ENCODE results near the gene BPIFB2. TPM values are rescaled to one million over a fixed set of nuclear protein-coding genes. Genes with fewer than 3 reads are reported as not detected.

The BPIFB2 gene
- total and polyA plus RNA-seq, 10 of the 15 experiments (the other 5 are each of a cell fraction or from before 2014, with no cell fraction given) = not detected

DNA sequence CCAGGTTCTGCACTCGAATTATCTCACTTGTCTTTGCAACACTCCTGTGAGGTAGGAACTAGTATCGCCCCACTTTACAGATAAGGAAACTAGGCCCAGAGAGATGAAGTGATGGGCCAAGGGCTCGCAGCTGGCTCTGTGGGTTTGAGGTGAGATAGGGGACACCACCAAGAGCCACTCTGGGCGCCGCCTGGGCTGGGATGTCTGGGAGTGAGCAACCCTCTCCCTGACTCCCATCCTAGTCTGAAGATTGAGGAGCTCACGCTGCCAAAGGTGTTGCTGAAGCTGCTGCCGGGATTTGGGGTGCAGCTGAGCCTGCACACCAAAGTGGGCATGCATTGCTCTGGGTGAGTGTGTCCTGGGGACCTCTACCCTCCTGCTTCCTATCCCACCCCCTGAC is 51.6 kb downstream of the BPIFB2 start (continued):
- TF ChIP-seq NRF1 (conservative IDR thresholded peaks at IDR 0.05; ENCODE audit: low read depth, low read length) (no peak), RAD51 (IDR thresholded peaks at IDR 0.05) (no peak), CREM (IDR thresholded peaks at IDR 0.05; ENCODE audit: low read depth) (no peak)

DNA sequence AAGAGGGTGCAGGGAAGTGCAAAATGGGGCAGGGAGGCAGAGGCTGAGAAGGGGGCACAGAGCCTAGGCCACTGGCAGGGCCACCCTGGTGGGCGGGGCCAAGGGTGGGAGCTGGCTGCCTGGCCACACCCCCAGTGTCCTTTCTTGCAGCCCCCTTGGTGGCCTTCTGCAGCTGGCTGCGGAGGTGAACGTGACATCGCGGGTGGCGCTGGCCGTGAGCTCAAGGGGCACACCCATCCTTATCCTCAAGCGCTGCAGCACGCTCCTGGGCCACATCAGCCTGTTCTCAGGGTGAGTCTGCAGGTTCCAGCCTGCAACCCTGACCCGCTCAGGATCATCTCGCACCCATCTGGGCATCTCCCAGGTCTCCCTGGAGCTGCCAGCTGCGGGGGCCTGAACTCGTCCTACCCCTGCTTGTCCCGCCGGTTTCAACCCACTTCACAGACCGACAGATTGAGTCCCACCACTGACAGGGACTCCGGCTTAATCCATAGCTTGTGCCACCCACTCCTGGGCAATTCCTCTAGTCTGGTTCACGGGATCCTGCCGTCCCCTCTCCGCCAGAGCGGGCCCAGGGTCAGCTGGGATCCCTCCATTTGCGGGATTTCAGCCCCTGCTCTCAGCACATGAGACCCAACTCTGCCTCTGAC is 52.4 kb downstream of the BPIFB2 start:
- no peak overlapping the region for H3K4me3 ChIP-seq
- H3K36me3 ChIP-seq (ENCODE audit: control insufficient read depth in 2 of 2, insufficient read depth in 2 of 2, low read length in 1 of 2) = no peaks in the 10 kb centered on the region
- no TSS peak for BruUV-seq (replicated peaks)
- RAD21 ChIA-PET (ENCODE audit: unreplicated experiment) = no interaction called here
- ATAC-seq = no peak
- no peak for DNase-seq (ENCODE audit: low read depth, low spot score)
- no peak overlapping the region for H2AFZ ChIP-seq (ENCODE audit: control insufficient read depth, low read depth, low read length)
- no peaks in the 10 kb centered on the region for H4K20me1 ChIP-seq (ENCODE audit: control insufficient read depth, insufficient read depth)
- no peak overlapping the region for H3K27ac ChIP-seq (ENCODE audit: control insufficient read depth, insufficient read depth)
- CTCF ChIA-PET = no interaction called here
- intact Hi-C loops (cut with micrococcal nuclease; ENCODE audit: unreplicated experiment) = no loop called here
- SMC1A ChIA-PET (ENCODE audit: uncharacterized antibody, unreplicated experiment) = no interaction called here
- POLR2A ChIA-PET = no interaction called here
- H3K4me1 ChIP-seq (ENCODE audit: control insufficient read depth, insufficient read depth, low read length) = no peaks in the 10 kb centered on the region
- in situ Hi-C loops (cut with MboI) = no loop called here
- no peaks in the 10 kb centered on the region for H3K9me3 ChIP-seq (replicated peaks; ENCODE audit: control insufficient read depth, insufficient read depth, low read length)
- WGBS (ENCODE audit: insufficient coverage, insufficient replicate concordance, low lambda C conversion rate, missing lambda C conversion rate) = 46% methylated on average over 21 of the region's 22 CpGs
- FAIRE-seq = no peak
- H3K79me2 ChIP-seq (ENCODE audit: control insufficient read depth, insufficient read depth, low read length) = no peaks in the 10 kb centered on the region
- TF ChIP-seq SREBF1 (IDR thresholded peaks at IDR 0.05; ENCODE audit: low read length) = no peak
- TF ChIP-seq, protein P1, sequence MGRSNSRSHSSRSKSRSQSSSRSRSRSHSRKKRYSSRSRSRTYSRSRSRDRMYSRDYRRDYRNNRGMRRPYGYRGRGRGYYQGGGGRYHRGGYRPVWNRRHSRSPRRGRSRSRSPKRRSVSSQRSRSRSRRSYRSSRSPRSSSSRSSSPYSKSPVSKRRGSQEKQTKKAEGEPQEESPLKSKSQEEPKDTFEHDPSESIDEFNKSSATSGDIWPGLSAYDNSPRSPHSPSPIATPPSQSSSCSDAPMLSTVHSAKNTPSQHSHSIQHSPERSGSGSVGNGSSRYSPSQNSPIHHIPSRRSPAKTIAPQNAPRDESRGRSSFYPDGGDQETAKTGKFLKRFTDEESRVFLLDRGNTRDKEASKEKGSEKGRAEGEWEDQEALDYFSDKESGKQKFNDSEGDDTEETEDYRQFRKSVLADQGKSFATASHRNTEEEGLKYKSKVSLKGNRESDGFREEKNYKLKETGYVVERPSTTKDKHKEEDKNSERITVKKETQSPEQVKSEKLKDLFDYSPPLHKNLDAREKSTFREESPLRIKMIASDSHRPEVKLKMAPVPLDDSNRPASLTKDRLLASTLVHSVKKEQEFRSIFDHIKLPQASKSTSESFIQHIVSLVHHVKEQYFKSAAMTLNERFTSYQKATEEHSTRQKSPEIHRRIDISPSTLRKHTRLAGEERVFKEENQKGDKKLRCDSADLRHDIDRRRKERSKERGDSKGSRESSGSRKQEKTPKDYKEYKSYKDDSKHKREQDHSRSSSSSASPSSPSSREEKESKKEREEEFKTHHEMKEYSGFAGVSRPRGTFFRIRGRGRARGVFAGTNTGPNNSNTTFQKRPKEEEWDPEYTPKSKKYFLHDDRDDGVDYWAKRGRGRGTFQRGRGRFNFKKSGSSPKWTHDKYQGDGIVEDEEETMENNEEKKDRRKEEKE (IDR thresholded peaks at IDR 0.05) = no peak
- TF ChIP-seq ESRRA (IDR thresholded peaks at IDR 0.05; ENCODE audit: low read length) = no peak
- no peak for TF ChIP-seq EGR1 (IDR thresholded peaks at IDR 0.05; ENCODE audit: borderline replicate concordance in 1 of 2, low read depth in 2 of 2, low read length in 2 of 2)
- no peak for TF ChIP-seq NR2C1 (IDR thresholded peaks at IDR 0.05)
- TF ChIP-seq SMAD5 (IDR thresholded peaks at IDR 0.05; ENCODE audit: low read depth) = no peak
- TF ChIP-seq, protein P2, sequence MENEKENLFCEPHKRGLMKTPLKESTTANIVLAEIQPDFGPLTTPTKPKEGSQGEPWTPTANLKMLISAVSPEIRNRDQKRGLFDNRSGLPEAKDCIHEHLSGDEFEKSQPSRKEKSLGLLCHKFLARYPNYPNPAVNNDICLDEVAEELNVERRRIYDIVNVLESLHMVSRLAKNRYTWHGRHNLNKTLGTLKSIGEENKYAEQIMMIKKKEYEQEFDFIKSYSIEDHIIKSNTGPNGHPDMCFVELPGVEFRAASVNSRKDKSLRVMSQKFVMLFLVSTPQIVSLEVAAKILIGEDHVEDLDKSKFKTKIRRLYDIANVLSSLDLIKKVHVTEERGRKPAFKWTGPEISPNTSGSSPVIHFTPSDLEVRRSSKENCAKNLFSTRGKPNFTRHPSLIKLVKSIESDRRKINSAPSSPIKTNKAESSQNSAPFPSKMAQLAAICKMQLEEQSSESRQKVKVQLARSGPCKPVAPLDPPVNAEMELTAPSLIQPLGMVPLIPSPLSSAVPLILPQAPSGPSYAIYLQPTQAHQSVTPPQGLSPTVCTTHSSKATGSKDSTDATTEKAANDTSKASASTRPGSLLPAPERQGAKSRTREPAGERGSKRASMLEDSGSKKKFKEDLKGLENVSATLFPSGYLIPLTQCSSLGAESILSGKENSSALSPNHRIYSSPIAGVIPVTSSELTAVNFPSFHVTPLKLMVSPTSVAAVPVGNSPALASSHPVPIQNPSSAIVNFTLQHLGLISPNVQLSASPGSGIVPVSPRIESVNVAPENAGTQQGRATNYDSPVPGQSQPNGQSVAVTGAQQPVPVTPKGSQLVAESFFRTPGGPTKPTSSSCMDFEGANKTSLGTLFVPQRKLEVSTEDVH (IDR thresholded peaks at IDR 0.05; ENCODE audit: low read depth, partially characterized antibody) = no peak
- TF ChIP-seq, protein P3, sequence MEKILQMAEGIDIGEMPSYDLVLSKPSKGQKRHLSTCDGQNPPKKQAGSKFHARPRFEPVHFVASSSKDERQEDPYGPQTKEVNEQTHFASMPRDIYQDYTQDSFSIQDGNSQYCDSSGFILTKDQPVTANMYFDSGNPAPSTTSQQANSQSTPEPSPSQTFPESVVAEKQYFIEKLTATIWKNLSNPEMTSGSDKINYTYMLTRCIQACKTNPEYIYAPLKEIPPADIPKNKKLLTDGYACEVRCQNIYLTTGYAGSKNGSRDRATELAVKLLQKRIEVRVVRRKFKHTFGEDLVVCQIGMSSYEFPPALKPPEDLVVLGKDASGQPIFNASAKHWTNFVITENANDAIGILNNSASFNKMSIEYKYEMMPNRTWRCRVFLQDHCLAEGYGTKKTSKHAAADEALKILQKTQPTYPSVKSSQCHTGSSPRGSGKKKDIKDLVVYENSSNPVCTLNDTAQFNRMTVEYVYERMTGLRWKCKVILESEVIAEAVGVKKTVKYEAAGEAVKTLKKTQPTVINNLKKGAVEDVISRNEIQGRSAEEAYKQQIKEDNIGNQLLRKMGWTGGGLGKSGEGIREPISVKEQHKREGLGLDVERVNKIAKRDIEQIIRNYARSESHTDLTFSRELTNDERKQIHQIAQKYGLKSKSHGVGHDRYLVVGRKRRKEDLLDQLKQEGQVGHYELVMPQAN (conservative IDR thresholded peaks at IDR 0.05) = no peak
- no peak for TF ChIP-seq SPI1 (IDR thresholded peaks at IDR 0.05; ENCODE audit: borderline replicate concordance, insufficient read depth, low read depth, low read length)
- no peak for TF ChIP-seq GATAD2B (conservative IDR thresholded peaks at IDR 0.05; ENCODE audit: low read depth)
- no peak for TF ChIP-seq YBX1 (IDR thresholded peaks at IDR 0.05)
- H3K27me3 ChIP-seq (replicated peaks in 1 of 2; ENCODE audit: control insufficient read depth in 2 of 2, insufficient read depth in 2 of 2, low read length in 1 of 2) = no peaks in the 10 kb centered on the region; a peak in 1 of 4 replicates
- H3K4me2 ChIP-seq (ENCODE audit: control insufficient read depth, insufficient read depth) = no peak overlapping the region
- H3K9ac ChIP-seq (ENCODE audit: control insufficient read depth, insufficient read depth, low read length) = no peak overlapping the region

Data from GM12878 (cell line).